Anterior cingulate cortex (tissue), 58 donors: ENCODE data around the gene NCAPH2.
"Not testable (repeated sequence)": the region's sequence is repeated elsewhere in the genome, so short reads cannot be mapped to it uniquely, and the experiment has no call there.

ENCODE experiments used
- DNase-seq, 58 donors: peaks; one replicate each; lab custom pipeline; 2025; lab: John Stamatoyannopoulos, UW

NCAPH2 gene

GRCh38 chr22:50513175-50513574 is 5.2 kb downstream of the NCAPH2 start:
- DNase-seq, result no peak

GRCh38 chr22:50516068-50516467 is 8.0 kb downstream of the NCAPH2 start:
- no peak for DNase-seq

GRCh38 chr22:50516891-50517290 is 8.9 kb downstream of the NCAPH2 start:
- DNase-seq, result no peak

GRCh38 chr22:50517495-50518260 is 9.7 kb downstream of the NCAPH2 start:
- DNase-seq, result no peak

GRCh38 chr22:50518606-50519005 is 10.6 kb downstream of the NCAPH2 start:
- DNase-seq, result no peak

- no peak for DNase-seq
These were observed 11.1 kb downstream of the NCAPH2 start for GRCh38 chr22:50519151-50519550.

GRCh38 chr22:50520184-50520583 is 12.2 kb downstream of the NCAPH2 start:
- DNase-seq, result not testable (repeated sequence)

GRCh38 chr22:50520826-50521453 is 12.9 kb downstream of the NCAPH2 start:
- no peak for DNase-seq

- DNase-seq, result no peak
These were observed 13.7 kb downstream of the NCAPH2 start for GRCh38 chr22:50521710-50522109.

GRCh38 chr22:50522208-50522805 is 14.3 kb downstream of the NCAPH2 start:
- DNase-seq, result no peak

- no peak for DNase-seq
These were observed 14.9 kb downstream of the NCAPH2 start for GRCh38 chr22:50522806-50523438.

- no peak for DNase-seq
These were observed 15.4 kb downstream of the NCAPH2 start for GRCh38 chr22:50523458-50523805.

GRCh38 chr22:50523806-50524675 is 16.0 kb downstream of the NCAPH2 start:
- no peak for DNase-seq

GRCh38 chr22:50524676-50525103 is 16.7 kb downstream of the NCAPH2 start:
- no peak for DNase-seq

GRCh38 chr22:50525104-50525857 is 17.3 kb downstream of the NCAPH2 start, which contains the start of gene SCO2:
Gene SCO2 (minus strand): TSS chr22:50525598. CDS start chr22:50524411, 1,187 bp downstream.
- peak; percentile 44 to 97 (median 91) for DNase-seq

GRCh38 chr22:50525858-50526107 is 17.8 kb downstream of the NCAPH2 start:
- peak in 19 of 58 donors; percentile 46 to 90 (median 75) for DNase-seq

GRCh38 chr22:50526108-50526833 is 18.2 kb downstream of the NCAPH2 start:
- DNase-seq, result peak in 37 of 58 donors; percentile 40 to 80 (median 68)

- DNase-seq, result no peak
These were observed 19.1 kb downstream of the NCAPH2 start for GRCh38 chr22:50526834-50527801.
